Testis (tissue), 3 donors: ENCODE results near the gene KCNJ5. TPM values are rescaled to one million over a fixed set of nuclear protein-coding genes. Genes with fewer than 3 reads are reported as not detected.

Experiments used
- DNase-seq: peaks from one replicate; pipeline ENCODE4 v3.0.0-alpha.2; 2019
- H3K27ac ChIP-seq, 2 donors: fragments of 200-600 bp; sonication (generic); one replicate each; pipeline ENCODE4 v1.5.1; 2019
- H3K27me3 ChIP-seq: fragments of 200-600 bp; sonication (generic); one replicate; pipeline ENCODE4 v1.5.1; 2019
- H3K36me3 ChIP-seq: fragments of 200-600 bp; sonication (generic); one replicate; pipeline ENCODE4 v1.5.1; 2017; ENCODE audit warnings: low read depth; ENCODE audit errors: missing control alignments
- H3K4me1 ChIP-seq: fragments of 200-600 bp; sonication (generic); one replicate; pipeline ENCODE4 v1.5.1; 2019
- H3K4me3 ChIP-seq, 2 donors: fragments of 200-600 bp; sonication (generic); one replicate each; pipeline ENCODE4 v1.5.1; 2017 to 2019
- H3K9me3 ChIP-seq: fragments of 200-600 bp; sonication (generic); one replicate; pipeline ENCODE4 v1.5.1; 2017
- POLR2A ChIP-seq: fragments of 450-650 bp; IDR thresholded peaks from one replicate; pipeline ENCODE4 v1.6.1; 2017; ENCODE audit warnings: antibody characterized with exemption, mild to moderate bottlenecking, moderate library complexity
- WGBS, 2 donors: methylation state at CpG; one replicate each; pipeline ENCODE4 v1.1.5; 2018; 5-methylcytosine and 5-hydroxymethylcytosine counted together
- intact Hi-C: fragments of 100-400 bp; cut with DNase I; formaldehyde crosslinking; loops from one replicate; pipeline ENCODE4 v1.15.1; 2023; ENCODE audit warnings: low total_unique reads
- polyA plus RNA-seq: library from polyadenylated mRNA; stranded (reverse); fragments of 350-450 nt; fragmentation: Illumina TruSeq; extraction: RNeasy Lipid Tissue Mini Kit (QIAGEN cat#74804); gene quantifications from one replicate; pipeline ENCODE4 v1.2.3, GENCODE V29; 2014; ENCODE audit warnings: low read depth, low replicate concordance; ENCODE audit not compliant: insufficient read depth
- total RNA-seq, 2 donors: library from RNA; depleted of rRNA; stranded (reverse); fragments of >200 nt; gene quantifications; one replicate each; pipeline ENCODE4 v1.2.3, GENCODE V29; 2016
- TF ChIP-seq, protein P1 (sequence below), 3 experiments: fragments of 450-650 bp in 2 of 3; fragments of 200-600 bp in 1 of 3; sonication (generic) in 1 of 3; IDR thresholded peaks; one replicate each; pipeline ENCODE4 v1.5.1; 2016 to 2019; ENCODE audit warnings: antibody characterized with exemption in 3 of 3, mild to moderate bottlenecking in 2 of 3, moderate library complexity in 1 of 3

Gene KCNJ5
- total and polyA plus RNA-seq, 3 donors from 2014 or later, result 0.55 to 2.1 (median 1.5) TPM

DNA sequence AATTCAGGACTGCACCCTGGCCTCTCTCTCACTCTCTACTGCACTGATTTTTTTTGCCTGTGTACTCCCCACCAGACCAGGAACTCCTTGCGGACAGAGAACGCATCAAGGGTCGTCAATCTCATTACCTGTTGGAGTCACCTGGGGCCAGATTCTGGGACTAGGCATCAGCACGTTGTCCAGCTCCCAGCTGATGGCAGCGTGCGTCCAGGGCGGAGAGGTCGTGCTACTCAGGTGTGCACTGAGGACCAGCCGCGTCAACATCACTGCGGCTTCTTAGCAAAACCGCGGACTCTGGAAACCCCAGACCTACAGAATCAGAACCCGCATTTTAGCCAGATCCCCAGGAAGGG is 13.1 kb downstream of the KCNJ5 start:
- Histone ChIP-seq H3K27me3 (no peaks in the 10 kb centered on the region), H3K4me1 (peaks cover 7% of the 10 kb centered on the region), H3K36me3 (no peaks in the 10 kb centered on the region), H3K27ac (no peak overlapping the region), H3K9me3 (no peaks in the 10 kb centered on the region), H3K4me3 (no peak overlapping the region)
- WGBS, 2 donors, result 55 to 72% methylated on average over 11 to 14 of the region's 14 CpGs
- intact Hi-C loops, result no loop called here
- TF ChIP-seq POLR2A, result no peak
- TF ChIP-seq, protein P1, sequence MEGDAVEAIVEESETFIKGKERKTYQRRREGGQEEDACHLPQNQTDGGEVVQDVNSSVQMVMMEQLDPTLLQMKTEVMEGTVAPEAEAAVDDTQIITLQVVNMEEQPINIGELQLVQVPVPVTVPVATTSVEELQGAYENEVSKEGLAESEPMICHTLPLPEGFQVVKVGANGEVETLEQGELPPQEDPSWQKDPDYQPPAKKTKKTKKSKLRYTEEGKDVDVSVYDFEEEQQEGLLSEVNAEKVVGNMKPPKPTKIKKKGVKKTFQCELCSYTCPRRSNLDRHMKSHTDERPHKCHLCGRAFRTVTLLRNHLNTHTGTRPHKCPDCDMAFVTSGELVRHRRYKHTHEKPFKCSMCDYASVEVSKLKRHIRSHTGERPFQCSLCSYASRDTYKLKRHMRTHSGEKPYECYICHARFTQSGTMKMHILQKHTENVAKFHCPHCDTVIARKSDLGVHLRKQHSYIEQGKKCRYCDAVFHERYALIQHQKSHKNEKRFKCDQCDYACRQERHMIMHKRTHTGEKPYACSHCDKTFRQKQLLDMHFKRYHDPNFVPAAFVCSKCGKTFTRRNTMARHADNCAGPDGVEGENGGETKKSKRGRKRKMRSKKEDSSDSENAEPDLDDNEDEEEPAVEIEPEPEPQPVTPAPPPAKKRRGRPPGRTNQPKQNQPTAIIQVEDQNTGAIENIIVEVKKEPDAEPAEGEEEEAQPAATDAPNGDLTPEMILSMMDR (IDR thresholded peaks at IDR 0.05), result no peak
- DNase-seq, result no peak

DNA sequence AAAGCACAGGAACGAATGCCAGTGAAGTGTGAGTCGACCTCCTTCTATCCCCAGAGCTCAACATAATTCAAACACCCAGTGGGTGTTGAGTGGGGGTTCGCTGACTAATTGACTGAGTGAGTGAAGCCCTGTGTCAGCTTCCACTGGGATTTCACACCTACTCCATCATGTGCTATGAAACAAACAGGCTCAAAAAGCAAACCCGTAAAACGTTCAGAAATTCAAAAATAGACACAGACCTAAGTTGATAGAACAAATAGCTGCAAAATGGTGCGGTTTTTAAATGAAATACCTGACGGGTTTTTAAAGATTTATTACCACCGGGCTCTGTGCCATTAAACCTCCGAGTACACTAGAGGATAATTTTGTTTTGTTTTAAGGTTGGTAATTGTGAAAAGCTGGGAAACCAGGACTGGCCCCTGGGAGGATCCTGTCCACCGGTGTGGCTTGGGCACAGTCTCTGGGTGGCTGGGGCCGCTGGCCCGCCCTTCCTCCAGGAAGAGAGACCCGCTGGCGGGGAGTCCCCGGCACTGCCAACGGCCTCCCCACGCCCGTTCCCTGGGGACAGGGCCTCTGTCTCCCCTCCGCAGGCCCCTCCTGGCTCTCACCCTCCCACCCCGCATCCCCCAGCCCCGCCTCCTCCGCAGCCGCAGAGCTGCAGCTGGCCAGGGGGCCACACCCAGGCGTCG is 13.6 kb downstream of the KCNJ5 start:
- TF ChIP-seq POLR2A, result no peak
- TF ChIP-seq, protein P1 (IDR thresholded peaks at IDR 0.05), result no peak
- Histone ChIP-seq H3K27me3 (no peaks in the 10 kb centered on the region), H3K4me3 (peak overlapping the region; percentile 46 to 67), H3K27ac (no peak overlapping the region), H3K4me1 (peaks cover 7% of the 10 kb centered on the region), H3K36me3 (no peaks in the 10 kb centered on the region), H3K9me3 (no peaks in the 10 kb centered on the region)
- intact Hi-C loops, result no loop called here
- DNase-seq, result no peak
- 14 to 17% methylated on average over 15 to 21 of the region's 25 CpGs for WGBS, 2 donors

DNA sequence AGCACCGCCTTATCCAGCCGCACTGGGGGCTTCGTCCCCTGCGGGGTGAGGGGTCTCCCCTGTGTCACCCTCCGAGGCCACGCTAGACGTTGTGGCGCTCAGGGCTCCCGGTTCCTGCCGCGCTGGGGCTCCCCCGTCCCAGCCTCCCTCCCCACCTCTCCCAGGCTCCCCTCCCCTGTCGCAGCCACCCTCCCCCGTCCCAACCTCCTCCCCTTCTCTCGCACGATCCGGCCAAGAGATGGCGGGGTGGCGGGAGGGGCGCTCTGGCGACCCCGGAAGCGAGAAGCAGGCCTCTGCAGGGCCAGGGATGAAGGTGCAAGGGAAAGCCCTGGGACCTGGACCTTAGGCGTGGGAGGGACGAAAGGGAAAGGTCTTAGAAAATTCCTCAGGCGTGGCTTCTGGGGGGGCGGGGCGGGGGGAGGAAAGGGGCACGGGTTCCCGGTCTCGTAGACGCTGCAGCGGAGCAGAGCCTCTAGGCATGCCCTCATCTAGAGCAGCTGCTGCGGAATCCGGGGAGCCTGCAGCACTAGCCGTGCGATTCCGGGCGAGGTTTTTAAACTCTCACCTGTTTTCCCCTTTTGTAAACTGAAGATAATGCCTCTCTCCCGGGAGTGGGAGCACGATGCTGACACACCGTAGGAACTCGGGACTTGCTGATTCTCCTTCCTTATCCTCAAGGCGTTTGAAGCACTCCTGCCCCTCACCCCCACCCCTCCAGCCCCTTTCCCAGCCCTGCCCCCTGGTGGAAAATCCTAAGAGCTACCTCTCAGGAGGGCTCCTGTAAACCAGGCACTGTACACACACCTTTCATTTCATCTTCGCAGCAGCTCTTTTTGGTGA is 14.4 kb downstream of the KCNJ5 start:
- DNase-seq, result no peak
- Histone ChIP-seq H3K4me3 (peak overlapping the region; percentile 46 to 67), H3K27me3 (no peaks in the 10 kb centered on the region), H3K36me3 (no peaks in the 10 kb centered on the region), H3K27ac (no peak overlapping the region), H3K4me1 (peaks cover 7% of the 10 kb centered on the region), H3K9me3 (no peaks in the 10 kb centered on the region)
- WGBS, 2 donors, result 2 to 3% methylated on average over 22 to 32 of the region's 45 CpGs
- TF ChIP-seq, protein P1 (IDR thresholded peaks at IDR 0.05), result peak in 1 of 3 experiments; percentile 34
- no peak for TF ChIP-seq POLR2A
- intact Hi-C loops, result no loop called here

DNA sequence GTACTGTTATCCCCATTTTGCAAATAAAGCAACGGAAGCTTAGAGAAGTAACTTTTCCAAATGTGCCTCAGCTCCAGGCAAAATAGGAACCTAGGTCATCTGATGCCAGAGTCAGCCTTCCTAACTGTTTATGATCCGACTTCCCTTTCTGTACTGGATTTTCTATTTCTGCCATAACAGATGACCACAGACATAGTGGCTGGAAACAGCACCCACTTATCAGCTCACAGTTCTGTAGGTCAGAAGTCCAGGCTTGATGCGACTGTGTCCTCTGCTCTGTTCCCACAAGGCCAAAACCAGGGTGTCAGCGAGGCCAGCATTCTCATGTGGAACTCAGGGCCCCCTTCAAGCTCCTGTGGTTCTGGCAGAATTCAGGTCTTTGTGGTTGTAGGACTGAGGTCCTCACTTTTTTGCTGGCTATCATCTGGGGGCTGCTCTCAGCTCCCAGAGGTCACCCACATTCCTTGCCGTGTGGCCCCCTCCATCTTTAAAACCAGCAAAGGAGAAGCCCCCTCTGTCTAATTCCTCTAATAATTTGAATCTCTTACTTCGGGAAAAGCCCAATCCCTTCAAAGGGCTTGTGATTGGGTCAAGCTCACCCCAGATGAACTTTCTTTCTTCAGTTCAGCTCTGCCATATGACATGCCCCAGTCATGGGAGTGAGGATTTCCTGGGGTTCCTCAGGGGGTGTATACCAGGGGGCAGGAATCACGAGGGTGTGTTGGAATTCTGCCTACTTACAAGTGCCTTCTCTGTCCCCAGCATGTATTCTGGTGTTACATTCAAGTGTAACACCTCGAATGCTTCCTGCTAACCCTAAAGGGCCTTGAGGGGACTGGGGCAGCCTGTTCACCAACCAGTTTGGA is 15.3 kb downstream of the KCNJ5 start:
- Histone ChIP-seq H3K4me3 (peak overlapping the region in 1 of 2 donors; percentile 67), H3K27ac (no peak overlapping the region)

More for the DNA sequence above, 15.3 kb downstream of the KCNJ5 start:
- TF ChIP-seq, protein P1 (IDR thresholded peaks at IDR 0.05), result no peak
- no peak for TF ChIP-seq POLR2A
- DNase-seq, result no peak
- peaks cover 7% of the 10 kb centered on the region for H3K4me1 ChIP-seq
- H3K36me3 ChIP-seq, result no peaks in the 10 kb centered on the region
- intact Hi-C loops, result no loop called here
- WGBS, 2 donors, result 79 to 81% methylated on average over 8 of the region's 8 CpGs
- no peaks in the 10 kb centered on the region for H3K27me3 ChIP-seq
- no peaks in the 10 kb centered on the region for H3K9me3 ChIP-seq
